Coronary artery (tissue), 2 donors: ENCODE data around the gene MTHFR.

Experiments
- DNase-seq: peaks from one replicate; pipeline ENCODE4 v3.0.0-alpha.2; 2017; ENCODE audit warnings: low spot score
- H3K27ac ChIP-seq, 2 donors: fragments of 200-600 bp; sonication (generic); one replicate each; pipeline ENCODE4 v1.5.1; 2016 to 2019
- H3K4me3 ChIP-seq: fragments of 200-600 bp; sonication (generic); 2 replicates; pipeline ENCODE4 v1.5.1; 2016; ENCODE audit warnings: mild to moderate bottlenecking, moderate library complexity
- TF ChIP-seq, protein P1 (sequence below): fragments of 200-600 bp; sonication (generic); IDR thresholded peaks from one replicate; pipeline ENCODE4 v1.5.1; 2019; ENCODE audit warnings: antibody characterized with exemption

Gene MTHFR

DNA sequence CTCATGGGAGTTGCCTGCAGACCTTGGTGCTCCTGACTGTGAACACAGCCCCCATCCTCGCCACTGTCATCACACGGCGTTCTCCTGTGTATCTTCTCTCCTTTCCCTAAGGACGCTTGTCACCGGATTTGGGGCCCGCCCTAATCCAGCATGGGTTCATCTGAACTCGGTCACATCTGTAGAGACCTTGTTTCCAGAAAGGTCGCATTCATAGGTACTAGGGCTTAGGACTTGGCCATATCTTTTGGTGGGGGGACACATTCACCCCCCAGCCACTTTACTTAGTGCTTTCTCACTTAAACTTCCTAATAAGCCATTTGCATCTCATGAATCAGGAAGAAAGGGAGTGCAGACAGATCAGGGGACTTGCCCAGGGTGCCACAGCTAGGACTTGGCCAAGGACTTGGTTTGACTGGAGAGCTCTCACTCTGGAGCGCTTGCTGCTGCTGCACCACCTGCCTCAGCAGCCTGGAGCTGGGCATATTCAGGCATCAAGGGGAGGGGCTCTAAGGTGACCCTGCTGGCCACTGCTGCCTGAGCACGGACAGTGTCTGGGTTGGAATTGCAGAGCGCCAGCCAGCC lies 32.1 kb upstream of the MTHFR start:
- Histone ChIP-seq H3K4me3 (no peak overlapping the region), H3K27ac (no peak overlapping the region)
- DNase-seq: no peak
- TF ChIP-seq, protein P1, sequence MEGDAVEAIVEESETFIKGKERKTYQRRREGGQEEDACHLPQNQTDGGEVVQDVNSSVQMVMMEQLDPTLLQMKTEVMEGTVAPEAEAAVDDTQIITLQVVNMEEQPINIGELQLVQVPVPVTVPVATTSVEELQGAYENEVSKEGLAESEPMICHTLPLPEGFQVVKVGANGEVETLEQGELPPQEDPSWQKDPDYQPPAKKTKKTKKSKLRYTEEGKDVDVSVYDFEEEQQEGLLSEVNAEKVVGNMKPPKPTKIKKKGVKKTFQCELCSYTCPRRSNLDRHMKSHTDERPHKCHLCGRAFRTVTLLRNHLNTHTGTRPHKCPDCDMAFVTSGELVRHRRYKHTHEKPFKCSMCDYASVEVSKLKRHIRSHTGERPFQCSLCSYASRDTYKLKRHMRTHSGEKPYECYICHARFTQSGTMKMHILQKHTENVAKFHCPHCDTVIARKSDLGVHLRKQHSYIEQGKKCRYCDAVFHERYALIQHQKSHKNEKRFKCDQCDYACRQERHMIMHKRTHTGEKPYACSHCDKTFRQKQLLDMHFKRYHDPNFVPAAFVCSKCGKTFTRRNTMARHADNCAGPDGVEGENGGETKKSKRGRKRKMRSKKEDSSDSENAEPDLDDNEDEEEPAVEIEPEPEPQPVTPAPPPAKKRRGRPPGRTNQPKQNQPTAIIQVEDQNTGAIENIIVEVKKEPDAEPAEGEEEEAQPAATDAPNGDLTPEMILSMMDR: no peak

DNA sequence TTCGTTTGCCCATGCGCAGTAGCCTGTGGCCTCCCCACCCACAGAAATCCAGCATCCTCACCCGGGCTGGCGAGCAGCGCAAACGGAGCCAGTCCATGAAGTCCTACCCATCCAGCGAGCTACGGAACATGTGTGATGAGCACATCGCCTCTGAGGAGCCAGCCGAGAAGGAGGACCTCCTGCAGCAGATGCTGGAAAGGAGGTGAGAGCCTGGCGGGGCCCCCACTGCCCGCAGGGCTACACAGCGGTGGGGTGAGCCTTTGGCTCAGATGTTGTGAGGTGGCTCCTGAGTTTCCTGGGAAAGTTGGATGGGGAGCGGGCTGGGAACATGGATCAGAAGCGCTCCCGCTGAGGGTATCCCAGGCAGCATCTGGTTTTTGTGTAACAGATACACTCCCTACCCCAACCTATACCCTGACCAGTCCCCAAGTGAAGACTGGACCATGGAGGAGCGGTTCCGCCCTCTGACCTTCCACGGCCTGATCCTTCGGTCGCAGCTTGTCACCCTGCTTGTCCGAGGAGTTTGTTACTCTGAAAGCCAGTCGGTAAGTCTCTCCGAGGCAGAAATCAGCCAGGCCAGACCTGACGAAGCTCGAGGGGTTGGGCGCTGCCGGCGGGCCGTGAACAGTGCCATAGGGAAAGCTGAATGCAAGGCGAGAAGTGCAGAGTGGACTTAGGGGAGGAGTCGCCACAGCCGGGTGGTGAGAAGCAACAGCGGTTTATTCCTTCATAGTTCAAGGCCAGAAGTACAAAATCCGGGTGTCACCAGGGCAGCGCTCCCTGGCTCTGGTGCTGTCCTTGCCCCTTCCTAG lies 31.4 kb upstream of the MTHFR start:
- TF ChIP-seq, protein P1: no peak
- no peak overlapping the region for H3K27ac ChIP-seq
- no peak for DNase-seq
- no peak overlapping the region for H3K4me3 ChIP-seq

DNA sequence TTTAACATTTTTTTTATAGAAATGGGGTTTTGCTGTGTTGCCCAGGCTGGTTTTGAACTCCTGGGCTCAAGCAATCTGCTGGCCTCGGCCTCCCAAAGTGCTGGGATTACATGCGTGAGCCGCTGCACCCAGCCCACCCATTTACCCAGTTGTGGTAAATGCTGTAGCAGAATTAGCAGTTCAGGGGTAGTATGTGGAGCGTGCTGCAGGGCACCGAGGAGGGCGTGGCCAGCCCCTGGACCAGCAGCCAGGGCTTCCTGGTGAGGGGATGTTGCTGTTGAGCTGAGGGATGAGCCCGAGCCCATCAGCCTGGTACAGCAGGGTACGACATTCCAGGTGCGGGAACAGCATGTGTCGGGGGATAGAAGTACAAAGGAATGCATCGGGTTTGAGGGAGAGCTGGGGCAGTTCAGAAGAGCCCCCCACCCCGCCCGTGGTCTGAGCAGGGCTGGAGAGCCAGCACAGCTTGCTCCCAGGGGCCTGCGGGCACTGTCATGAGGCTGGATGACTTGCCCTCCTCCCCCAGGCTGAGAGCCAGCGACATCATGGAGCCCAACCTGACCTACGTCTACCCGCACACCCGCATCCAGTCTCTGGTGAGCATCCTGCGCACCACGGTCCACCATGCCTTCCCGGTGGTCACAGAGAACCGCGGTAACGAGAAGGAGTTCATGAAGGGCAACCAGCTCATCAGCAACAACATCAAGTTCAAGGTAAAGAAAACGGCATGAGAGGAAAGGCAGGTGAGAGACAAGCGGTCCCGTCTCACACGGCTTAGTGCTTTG lies 29.9 kb upstream of the MTHFR start:
- DNase-seq: no peak
- TF ChIP-seq, protein P1: no peak
- H3K4me3 ChIP-seq: no peak overlapping the region
- no peak overlapping the region for H3K27ac ChIP-seq

DNA sequence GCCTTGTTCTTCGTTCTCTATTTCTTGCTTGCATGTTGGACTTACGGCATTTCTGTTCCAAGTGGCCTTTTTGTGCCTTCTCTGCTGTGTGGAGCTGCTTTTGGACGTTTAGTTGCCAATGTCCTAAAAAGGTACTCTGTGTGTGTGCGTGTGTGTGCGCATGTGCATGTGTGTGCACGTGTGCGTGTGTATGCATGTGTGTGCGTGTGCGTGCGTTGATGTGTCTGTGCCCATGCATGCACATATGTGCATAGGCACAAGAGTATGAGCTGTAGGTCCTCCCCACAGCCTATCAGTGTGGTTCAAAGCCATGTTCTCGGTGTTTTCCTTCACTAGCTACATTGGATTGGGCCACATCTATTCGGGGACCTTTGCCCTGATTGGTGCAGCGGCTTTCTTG lies 28.1 kb upstream of the MTHFR start:
- no peak overlapping the region for H3K27ac ChIP-seq
- no peak for DNase-seq
- TF ChIP-seq, protein P1: no peak
- no peak overlapping the region for H3K4me3 ChIP-seq

DNA sequence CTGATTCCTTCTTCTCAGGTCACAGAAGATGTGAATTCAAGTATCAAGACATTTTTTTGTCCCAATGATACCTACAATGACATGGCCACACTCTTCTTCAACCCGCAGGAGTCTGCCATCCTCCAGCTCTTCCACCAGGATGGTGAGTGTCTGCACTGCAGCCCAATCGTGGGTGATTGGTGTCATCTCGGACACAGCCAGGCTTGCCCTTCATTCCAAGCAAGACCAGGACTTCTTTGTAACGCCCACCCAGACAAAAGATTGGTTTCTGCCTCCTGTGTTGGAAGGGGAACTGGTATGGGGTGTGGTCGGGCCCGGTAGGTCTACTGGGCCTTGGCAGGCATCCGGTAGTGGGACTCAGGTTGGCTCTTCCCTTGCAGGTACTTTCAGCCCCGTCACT lies 27.7 kb upstream of the MTHFR start:
- DNase-seq: no peak
- Histone ChIP-seq H3K4me3 (no peak overlapping the region), H3K27ac (no peak overlapping the region)
- TF ChIP-seq, protein P1: no peak

DNA sequence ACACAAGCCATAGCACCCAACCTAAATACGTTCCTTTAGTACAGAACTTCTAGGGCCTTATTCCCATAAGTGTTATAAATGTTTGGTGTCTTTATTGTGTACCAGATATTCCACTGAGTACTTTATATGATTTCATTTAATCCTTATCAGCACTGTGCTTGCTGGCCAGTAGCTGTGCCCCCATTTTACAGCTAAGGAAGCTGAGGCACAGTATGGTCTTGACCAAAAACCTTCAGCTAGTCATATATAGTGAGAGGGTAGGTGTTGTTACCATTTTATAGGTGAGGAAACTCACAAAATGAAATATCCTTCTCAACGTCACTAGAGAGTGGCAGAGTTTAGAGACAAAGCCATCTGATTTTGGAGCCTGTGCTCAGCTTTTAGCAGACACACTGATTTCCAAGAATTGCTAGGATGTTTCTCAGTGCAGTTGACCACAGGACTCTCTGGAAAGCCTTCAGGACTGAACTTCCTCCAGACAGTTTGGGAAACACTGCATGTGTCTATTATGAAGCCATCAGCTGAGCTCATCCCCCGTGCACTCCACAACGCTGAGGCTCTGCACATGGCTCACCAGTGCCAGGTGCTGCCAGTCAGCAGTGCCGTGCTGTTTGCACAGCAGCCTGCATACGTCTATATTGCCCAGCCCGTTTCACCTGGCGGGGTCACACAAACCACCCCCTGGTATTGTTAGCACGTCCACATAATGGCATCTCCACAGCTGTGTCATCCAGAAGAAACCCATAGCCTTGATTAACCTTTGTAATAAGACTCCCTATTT lies 26.4 kb upstream of the MTHFR start:
- TF ChIP-seq, protein P1: no peak
- DNase-seq: no peak
- no peak overlapping the region for H3K4me3 ChIP-seq
- no peak overlapping the region for H3K27ac ChIP-seq
